DND-41 (cell line): ENCODE results near the gene TYW1.
"Not testable (repeated sequence)": the region's sequence is repeated elsewhere in the genome, so short reads cannot be mapped to it uniquely, and the experiment has no call there.

Experiments
- CTCF ChIP-seq: IDR thresholded peaks from 2 replicates; pipeline ENCODE4 v1.5.1; 2012; ENCODE audit warnings: borderline replicate concordance, low read length, moderate library complexity, mild to moderate bottlenecking; ENCODE audit not compliant: poor library complexity, severe bottlenecking; ENCODE audit errors: extremely low read depth
- EZH2 ChIP-seq: IDR thresholded peaks from 3 replicates; pipeline ENCODE4 v1.6.1; 2012; ENCODE audit warnings: borderline replicate concordance, low read depth, mild to moderate bottlenecking, moderate library complexity, low read length, inconsistent platforms; ENCODE audit not compliant: severe bottlenecking

- not testable (repeated sequence) for TF ChIP-seq CTCF, EZH2
These were observed 216.4 kb downstream of the TYW1 start for GRCh38 chr7:67213038-67213437.
